HL-60 (cell line): Measurements from ENCODE around the gene KIF20B.

Source experiments
- DNase-seq, 2 experiments: peaks; one replicate each; pipeline ENCODE4 v3.0.0-alpha.2; 2010 to 2020; ENCODE audit warnings: low read depth in 1 of 2, low spot score in 1 of 2
- H3K27ac ChIP-seq: fragments of 250-450 bp; sonication (Bioruptor Pico); replicated peaks from 2 replicates; pipeline ENCODE4 v1.5.1; 2020; ENCODE audit warnings: mild to moderate bottlenecking, moderate library complexity
- H3K27me3 ChIP-seq: fragments of 250-450 bp; sonication (Bioruptor Pico); 2 replicates; pipeline ENCODE4 v1.5.1; 2021; ENCODE audit warnings: mild to moderate bottlenecking, moderate library complexity; ENCODE audit not compliant: insufficient read depth, poor library complexity, severe bottlenecking
- H3K4me3 ChIP-seq: replicated peaks from 2 replicates; pipeline ENCODE4 v1.5.1; 2011; ENCODE audit warnings: mild to moderate bottlenecking, control low read depth, low read length; ENCODE audit not compliant: insufficient read depth
- GABPA ChIP-seq: IDR thresholded peaks from 2 replicates; pipeline ENCODE4 v1.6.1; 2012; ENCODE audit warnings: low read depth
- POLR2AphosphoS5 ChIP-seq: IDR thresholded peaks from 2 replicates; pipeline ENCODE4 v1.6.1; 2012; ENCODE audit warnings: low read depth
- SPI1 ChIP-seq: IDR thresholded peaks from 2 replicates; pipeline ENCODE4 v1.6.1; 2012; ENCODE audit warnings: low read depth, mild to moderate bottlenecking, borderline replicate concordance
- TF ChIP-seq, protein P1 (sequence below): IDR thresholded peaks from 2 replicates; pipeline ENCODE4 v1.6.1; 2012; ENCODE audit warnings: low read depth; ENCODE audit not compliant: insufficient replicate concordance
- TF ChIP-seq, protein P2 (sequence below): IDR thresholded peaks from one replicate; pipeline ENCODE4 v1.5.1; 2011; ENCODE audit warnings: low read length, control low read depth, inconsistent platforms; ENCODE audit not compliant: insufficient read depth

The KIF20B gene

DNA sequence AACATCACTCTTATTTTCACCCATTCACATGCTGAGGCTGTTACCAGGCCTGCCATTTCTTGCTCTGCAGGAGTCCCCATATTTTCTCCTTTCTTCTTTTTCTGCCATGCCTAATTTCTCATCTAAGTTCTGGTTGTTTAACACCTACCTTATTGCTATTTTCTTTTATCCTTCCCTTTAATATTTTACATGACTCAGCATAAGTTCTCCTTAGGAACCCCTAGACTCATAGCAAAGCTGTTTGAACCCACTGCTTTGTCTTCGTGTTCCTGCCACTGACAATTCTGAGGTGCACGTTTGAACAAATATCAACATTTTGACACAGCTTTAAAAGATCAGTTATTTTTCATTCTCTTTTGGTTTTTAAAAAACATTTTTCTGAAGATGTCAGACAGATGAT lies 98.2 kb downstream of the KIF20B start:
- TF ChIP-seq, protein P1, sequence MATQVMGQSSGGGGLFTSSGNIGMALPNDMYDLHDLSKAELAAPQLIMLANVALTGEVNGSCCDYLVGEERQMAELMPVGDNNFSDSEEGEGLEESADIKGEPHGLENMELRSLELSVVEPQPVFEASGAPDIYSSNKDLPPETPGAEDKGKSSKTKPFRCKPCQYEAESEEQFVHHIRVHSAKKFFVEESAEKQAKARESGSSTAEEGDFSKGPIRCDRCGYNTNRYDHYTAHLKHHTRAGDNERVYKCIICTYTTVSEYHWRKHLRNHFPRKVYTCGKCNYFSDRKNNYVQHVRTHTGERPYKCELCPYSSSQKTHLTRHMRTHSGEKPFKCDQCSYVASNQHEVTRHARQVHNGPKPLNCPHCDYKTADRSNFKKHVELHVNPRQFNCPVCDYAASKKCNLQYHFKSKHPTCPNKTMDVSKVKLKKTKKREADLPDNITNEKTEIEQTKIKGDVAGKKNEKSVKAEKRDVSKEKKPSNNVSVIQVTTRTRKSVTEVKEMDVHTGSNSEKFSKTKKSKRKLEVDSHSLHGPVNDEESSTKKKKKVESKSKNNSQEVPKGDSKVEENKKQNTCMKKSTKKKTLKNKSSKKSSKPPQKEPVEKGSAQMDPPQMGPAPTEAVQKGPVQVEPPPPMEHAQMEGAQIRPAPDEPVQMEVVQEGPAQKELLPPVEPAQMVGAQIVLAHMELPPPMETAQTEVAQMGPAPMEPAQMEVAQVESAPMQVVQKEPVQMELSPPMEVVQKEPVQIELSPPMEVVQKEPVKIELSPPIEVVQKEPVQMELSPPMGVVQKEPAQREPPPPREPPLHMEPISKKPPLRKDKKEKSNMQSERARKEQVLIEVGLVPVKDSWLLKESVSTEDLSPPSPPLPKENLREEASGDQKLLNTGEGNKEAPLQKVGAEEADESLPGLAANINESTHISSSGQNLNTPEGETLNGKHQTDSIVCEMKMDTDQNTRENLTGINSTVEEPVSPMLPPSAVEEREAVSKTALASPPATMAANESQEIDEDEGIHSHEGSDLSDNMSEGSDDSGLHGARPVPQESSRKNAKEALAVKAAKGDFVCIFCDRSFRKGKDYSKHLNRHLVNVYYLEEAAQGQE: no peak
- TF ChIP-seq POLR2AphosphoS5 (no peak), GABPA (no peak), SPI1 (no peak)
- TF ChIP-seq, protein P2, sequence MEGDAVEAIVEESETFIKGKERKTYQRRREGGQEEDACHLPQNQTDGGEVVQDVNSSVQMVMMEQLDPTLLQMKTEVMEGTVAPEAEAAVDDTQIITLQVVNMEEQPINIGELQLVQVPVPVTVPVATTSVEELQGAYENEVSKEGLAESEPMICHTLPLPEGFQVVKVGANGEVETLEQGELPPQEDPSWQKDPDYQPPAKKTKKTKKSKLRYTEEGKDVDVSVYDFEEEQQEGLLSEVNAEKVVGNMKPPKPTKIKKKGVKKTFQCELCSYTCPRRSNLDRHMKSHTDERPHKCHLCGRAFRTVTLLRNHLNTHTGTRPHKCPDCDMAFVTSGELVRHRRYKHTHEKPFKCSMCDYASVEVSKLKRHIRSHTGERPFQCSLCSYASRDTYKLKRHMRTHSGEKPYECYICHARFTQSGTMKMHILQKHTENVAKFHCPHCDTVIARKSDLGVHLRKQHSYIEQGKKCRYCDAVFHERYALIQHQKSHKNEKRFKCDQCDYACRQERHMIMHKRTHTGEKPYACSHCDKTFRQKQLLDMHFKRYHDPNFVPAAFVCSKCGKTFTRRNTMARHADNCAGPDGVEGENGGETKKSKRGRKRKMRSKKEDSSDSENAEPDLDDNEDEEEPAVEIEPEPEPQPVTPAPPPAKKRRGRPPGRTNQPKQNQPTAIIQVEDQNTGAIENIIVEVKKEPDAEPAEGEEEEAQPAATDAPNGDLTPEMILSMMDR: no peak
- DNase-seq: no peak
- Histone ChIP-seq H3K27ac (no peak overlapping the region), H3K4me3 (no peak overlapping the region), H3K27me3 (no peaks in the 10 kb centered on the region)

DNA sequence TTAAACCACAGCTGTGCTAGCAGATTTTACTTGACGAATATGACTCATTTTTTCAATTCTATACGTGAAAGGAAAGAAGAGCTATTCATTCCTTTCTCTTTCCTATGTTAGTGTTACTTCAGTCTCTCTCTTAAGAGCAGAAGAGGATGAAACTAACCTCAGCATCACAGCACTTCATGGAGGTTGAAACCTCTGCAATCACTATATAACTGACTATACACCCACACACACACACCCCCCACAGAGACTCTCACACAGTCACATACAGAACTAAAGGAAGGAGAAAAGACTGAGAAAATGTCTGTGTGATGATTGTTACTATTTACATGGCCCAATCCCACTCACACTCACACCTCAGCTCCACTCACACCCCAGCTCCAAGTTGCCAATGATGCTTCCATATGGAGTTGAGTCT lies 104.2 kb downstream of the KIF20B start:
- H3K27ac ChIP-seq: no peak overlapping the region
- H3K4me3 ChIP-seq: no peak overlapping the region
- peaks cover 2% of the 10 kb centered on the region for H3K27me3 ChIP-seq
- no peak for TF ChIP-seq GABPA
- TF ChIP-seq SPI1: no peak
- no peak for TF ChIP-seq POLR2AphosphoS5
- TF ChIP-seq, protein P2: no peak
- TF ChIP-seq, protein P1: no peak
- DNase-seq: no peak

DNA sequence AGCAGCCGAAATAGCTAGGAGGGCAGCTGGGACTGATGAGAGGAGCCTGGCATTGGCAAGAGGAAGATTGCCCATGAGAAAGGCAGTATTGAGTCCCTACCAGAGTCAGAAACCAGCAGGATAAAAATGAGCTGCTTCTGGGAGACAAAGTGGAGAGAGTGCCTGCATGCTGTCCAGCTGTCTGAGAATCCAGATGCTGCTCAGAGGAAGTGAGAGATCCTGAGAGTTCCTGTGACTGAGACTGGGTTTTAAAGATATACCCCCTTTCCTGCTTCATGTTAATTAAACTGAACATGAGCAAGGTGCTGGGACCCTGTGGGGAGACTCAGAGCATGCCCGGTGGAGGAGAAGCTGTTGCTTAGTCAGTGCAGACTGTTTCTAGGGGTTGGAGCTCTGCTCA lies 107.5 kb downstream of the KIF20B start:
- no peak overlapping the region for H3K4me3 ChIP-seq
- peaks cover 2% of the 10 kb centered on the region for H3K27me3 ChIP-seq
- no peak overlapping the region for H3K27ac ChIP-seq
- TF ChIP-seq SPI1 (no peak), POLR2AphosphoS5 (no peak), GABPA (no peak)
- TF ChIP-seq, protein P2: no peak
- TF ChIP-seq, protein P1: no peak
- no peak for DNase-seq
